ENCODE measurements around the gene CLDN6. TPM values are rescaled to one million over a fixed set of nuclear protein-coding genes. Genes with fewer than 3 reads are reported as not detected.
"Not testable (repeated sequence)": the region's sequence is repeated elsewhere in the genome, so short reads cannot be mapped to it uniquely, and the experiment has no call there.

CLDN6 gene
- total and polyA plus RNA-seq, 2 donors, result 0.28 to 0.48 TPM

DNA sequence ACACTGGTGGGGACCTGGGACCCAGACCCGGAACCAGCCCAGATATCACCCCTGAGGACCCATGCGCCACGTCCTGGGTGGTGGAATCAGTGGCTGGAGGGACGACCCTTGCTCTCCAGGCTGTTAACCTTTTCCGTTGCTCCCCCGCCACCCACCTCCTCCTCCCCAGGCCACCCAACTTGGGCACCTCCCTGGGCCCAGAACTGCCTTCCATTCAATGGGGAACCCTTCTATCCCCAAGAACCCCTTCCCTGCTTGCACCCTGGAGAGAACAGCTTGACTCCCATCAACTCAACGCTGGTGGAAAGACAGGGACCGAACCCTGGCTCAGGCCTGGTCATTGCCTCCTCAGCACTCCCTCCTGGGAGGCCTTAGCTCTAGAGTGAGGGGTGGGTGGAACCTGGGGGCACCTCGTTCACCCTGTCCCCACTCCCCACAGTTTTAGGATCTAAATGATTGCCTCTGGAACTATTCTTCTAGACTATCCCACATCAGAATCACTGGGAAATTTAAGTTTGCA is 41.8 kb upstream of the CLDN6 start:
- Histone ChIP-seq H3K27ac (ENCODE audit: low read depth in 1 of 2, low read length in 1 of 2) (peak overlapping the region; percentile 68 to 83), H3K36me3 (ENCODE audit: control insufficient read depth in 2 of 2, insufficient read depth in 2 of 2, low read length in 1 of 2) (peaks cover 0 to 14% of the 10 kb centered on the region in 2 donors), H3K27me3 (ENCODE audit: control insufficient read depth in 2 of 2, insufficient read depth in 1 of 2, low read length in 1 of 2) (peaks cover 0 to 5% of the 10 kb centered on the region in 2 donors), H3K4me1 (ENCODE audit: control insufficient read depth in 2 of 2, insufficient read depth in 2 of 2, low read length in 2 of 2) (peaks cover 24 to 49% of the 10 kb centered on the region in 2 donors), H3K4me3 (ENCODE audit: low read length in 2 of 2) (peak overlapping the region; percentile 82 to 89), H3K9me3 (ENCODE audit: control insufficient read depth in 2 of 2, insufficient read depth in 1 of 2, low read length in 1 of 2) (no peaks in the 10 kb centered on the region)
- WGBS, result 77% methylated on average over 9 of the region's 9 CpGs
- DNase-seq (ENCODE audit: low read depth in 6 of 9, low spot score in 9 of 9), result no peak

DNA sequence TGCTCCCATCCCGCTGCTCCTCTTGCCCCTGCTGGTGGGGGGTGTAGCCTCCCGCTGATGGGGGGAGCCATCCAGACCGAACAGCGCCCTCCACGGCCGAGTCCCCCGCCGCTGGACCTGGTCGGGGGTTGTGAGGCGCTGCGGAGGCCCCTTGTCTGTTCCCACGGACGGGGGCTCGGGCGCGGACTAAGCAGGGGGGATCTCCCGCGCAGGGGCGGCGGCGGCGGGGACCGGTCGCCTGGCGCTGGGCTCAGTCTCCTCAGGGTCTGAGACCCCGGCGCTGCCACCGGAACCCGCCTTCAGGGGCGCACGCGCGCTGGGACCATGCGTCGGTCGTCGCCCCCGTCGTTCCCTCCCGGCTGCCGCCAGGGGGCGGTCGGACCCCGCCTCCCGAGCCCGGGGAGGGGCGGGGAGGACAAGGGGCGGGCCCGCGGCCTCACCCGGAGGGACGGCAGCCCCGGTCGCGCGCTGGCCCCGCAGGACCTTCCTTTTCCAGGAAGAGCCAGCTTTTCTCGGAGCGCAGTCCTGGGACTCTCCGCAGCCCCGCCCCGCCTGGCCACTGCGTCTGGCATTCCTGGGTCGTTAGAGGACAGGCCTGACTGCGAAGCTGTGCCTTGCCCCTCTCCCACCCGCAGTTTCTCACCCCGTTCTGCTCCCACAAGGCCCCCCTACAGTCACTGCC is 41.2 kb upstream of the CLDN6 start:
- H3K36me3 ChIP-seq (ENCODE audit: control insufficient read depth in 2 of 2, insufficient read depth in 2 of 2, low read length in 1 of 2), result peaks cover 1 to 16% of the 10 kb centered on the region in 2 donors
- H3K4me1 ChIP-seq (ENCODE audit: control insufficient read depth in 2 of 2, insufficient read depth in 2 of 2, low read length in 2 of 2), result peaks cover 22 to 45% of the 10 kb centered on the region in 2 donors
- WGBS, result under 1% methylated on average over 67 of the region's 67 CpGs
- H3K27me3 ChIP-seq (ENCODE audit: control insufficient read depth in 2 of 2, insufficient read depth in 1 of 2, low read length in 1 of 2), result peaks cover 0 to 5% of the 10 kb centered on the region in 2 donors
- peak in 8 of 9 donors; percentile 68 to 93 (median 84) for DNase-seq (ENCODE audit: low read depth in 6 of 9, low spot score in 9 of 9)
- peak overlapping the region; percentile 82 to 89 for H3K4me3 ChIP-seq (ENCODE audit: low read length in 2 of 2)
- peak overlapping the region; percentile 68 to 83 for H3K27ac ChIP-seq (ENCODE audit: low read depth in 1 of 2, low read length in 1 of 2)
- no peaks in the 10 kb centered on the region for H3K9me3 ChIP-seq (ENCODE audit: control insufficient read depth in 2 of 2, insufficient read depth in 1 of 2, low read length in 1 of 2)

- peak in 5 of 9 donors; percentile 54 to 83 (median 64) for DNase-seq (ENCODE audit: low read depth in 6 of 9, low spot score in 9 of 9)
- H3K4me3 ChIP-seq (ENCODE audit: low read length in 2 of 2), result peak overlapping the region; percentile 82 to 89
- H3K4me1 ChIP-seq (ENCODE audit: control insufficient read depth in 2 of 2, insufficient read depth in 2 of 2, low read length in 2 of 2), result peaks cover 22 to 45% of the 10 kb centered on the region in 2 donors
- 13% methylated on average over 77 of the region's 77 CpGs for WGBS
- peak overlapping the region; percentile 32 to 83 for H3K27ac ChIP-seq (ENCODE audit: low read depth in 1 of 2, low read length in 1 of 2)
- H3K36me3 ChIP-seq (ENCODE audit: control insufficient read depth in 2 of 2, insufficient read depth in 2 of 2, low read length in 1 of 2), result peaks cover 8 to 20% of the 10 kb centered on the region in 2 donors
- no peaks in the 10 kb centered on the region for H3K9me3 ChIP-seq (ENCODE audit: control insufficient read depth in 2 of 2, insufficient read depth in 1 of 2, low read length in 1 of 2)
- peaks cover 0 to 5% of the 10 kb centered on the region in 2 donors for H3K27me3 ChIP-seq (ENCODE audit: control insufficient read depth in 2 of 2, insufficient read depth in 1 of 2, low read length in 1 of 2)
These were observed 40.4 kb upstream of the CLDN6 start for GRCh38 chr16:3058139-3059030.

DNA sequence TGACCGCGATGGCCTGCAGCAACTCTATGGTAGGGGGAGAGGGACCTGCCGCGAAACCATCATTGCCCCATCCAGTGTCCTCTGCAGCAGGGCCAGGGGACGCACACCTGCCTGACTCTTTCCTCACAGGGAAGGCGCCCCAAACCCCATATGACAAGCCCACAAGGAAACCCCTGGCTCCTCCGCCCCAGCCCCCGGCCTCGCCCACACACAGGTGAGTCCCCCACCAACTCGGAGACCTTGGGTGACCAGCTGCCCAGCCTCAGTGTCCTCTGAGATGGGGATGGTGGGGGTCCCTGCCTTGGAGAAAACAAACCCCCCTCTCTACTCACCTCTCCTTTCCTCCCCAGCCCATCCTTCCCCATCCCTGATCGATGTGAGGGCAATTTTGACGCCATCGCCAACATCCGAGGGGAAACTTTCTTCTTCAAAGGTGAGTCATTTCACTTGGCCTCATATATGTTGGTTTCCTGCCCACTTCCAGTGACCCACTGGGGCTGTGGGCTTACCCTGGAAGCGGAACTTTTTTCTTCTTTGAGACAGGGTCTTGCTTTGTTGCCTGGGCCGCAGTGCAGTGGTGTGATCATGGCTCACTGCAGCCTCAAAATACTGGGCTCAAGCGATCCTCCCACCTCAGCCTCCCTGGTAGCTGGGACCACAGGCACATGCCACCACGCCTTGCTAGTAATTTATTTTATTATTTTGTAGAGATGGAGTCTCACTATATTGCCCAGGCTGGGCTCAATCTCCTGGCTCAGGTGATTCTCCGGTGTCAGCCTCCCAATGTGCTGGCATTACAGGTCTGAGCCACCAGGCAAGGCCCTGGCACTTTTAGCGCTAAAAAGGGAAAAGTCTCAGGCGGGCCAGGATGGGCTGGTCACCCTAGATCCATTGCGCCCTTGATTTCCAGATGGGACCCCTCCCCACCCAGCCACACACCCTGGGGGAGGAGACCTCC is 39.5 kb upstream of the CLDN6 start:
- peaks cover 0 to 5% of the 10 kb centered on the region in 2 donors for H3K27me3 ChIP-seq (ENCODE audit: control insufficient read depth in 2 of 2, insufficient read depth in 1 of 2, low read length in 1 of 2)
- no peak for DNase-seq (ENCODE audit: low read depth in 6 of 9, low spot score in 9 of 9)
- H3K36me3 ChIP-seq (ENCODE audit: control insufficient read depth in 2 of 2, insufficient read depth in 2 of 2, low read length in 1 of 2), result peaks cover 8 to 20% of the 10 kb centered on the region in 2 donors
- no peaks in the 10 kb centered on the region for H3K9me3 ChIP-seq (ENCODE audit: control insufficient read depth in 2 of 2, insufficient read depth in 1 of 2, low read length in 1 of 2)
- WGBS, result 95% methylated on average over 22 of the region's 22 CpGs
- H3K27ac ChIP-seq (ENCODE audit: low read depth in 1 of 2, low read length in 1 of 2), result no peak overlapping the region
- H3K4me1 ChIP-seq (ENCODE audit: control insufficient read depth in 2 of 2, insufficient read depth in 2 of 2, low read length in 2 of 2), result peaks cover 22 to 49% of the 10 kb centered on the region in 2 donors
- H3K4me3 ChIP-seq (ENCODE audit: low read length in 2 of 2), result peak overlapping the region; percentile 82 to 89

GRCh38 chr16:3056336-3057180 is 38.6 kb upstream of the CLDN6 start:
- Histone ChIP-seq H3K36me3 (ENCODE audit: control insufficient read depth in 2 of 2, insufficient read depth in 2 of 2, low read length in 1 of 2) (peaks cover 8 to 20% of the 10 kb centered on the region in 2 donors), H3K27me3 (ENCODE audit: control insufficient read depth in 2 of 2, insufficient read depth in 1 of 2, low read length in 1 of 2) (peaks cover 0 to 5% of the 10 kb centered on the region in 2 donors), H3K4me1 (ENCODE audit: control insufficient read depth in 2 of 2, insufficient read depth in 2 of 2, low read length in 2 of 2) (peaks cover 22 to 44% of the 10 kb centered on the region in 2 donors), H3K27ac (ENCODE audit: low read depth in 1 of 2, low read length in 1 of 2) (no peak overlapping the region), H3K9me3 (ENCODE audit: control insufficient read depth in 2 of 2, insufficient read depth in 1 of 2, low read length in 1 of 2) (no peaks in the 10 kb centered on the region), H3K4me3 (ENCODE audit: low read length in 2 of 2) (no peak overlapping the region)
- no peak for DNase-seq (ENCODE audit: low read depth in 6 of 9, low spot score in 9 of 9)
- 97% methylated on average over 19 of the region's 19 CpGs for WGBS

DNA sequence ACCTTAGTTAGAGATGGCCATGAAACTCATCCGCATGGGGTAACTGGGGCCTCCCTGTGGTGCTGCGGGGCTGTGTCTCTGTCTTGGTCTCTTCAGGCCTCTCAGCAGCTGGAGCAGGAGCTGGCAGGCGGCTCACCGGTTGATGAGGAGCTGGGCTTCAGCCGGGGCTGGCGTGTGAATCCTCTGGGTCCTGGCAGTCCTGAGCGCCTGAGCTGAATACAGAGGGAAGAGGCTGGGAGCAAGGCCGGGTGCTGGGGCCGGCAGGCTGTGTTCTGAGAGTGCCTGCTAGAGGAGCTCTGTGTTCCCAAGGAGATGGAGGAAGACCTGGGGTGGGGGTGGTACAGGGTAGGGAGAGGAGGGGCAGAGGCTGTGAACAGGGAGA is 37.7 kb upstream of the CLDN6 start:
- H3K4me3 ChIP-seq (ENCODE audit: low read length in 2 of 2); H3K9me3 ChIP-seq (ENCODE audit: control insufficient read depth in 2 of 2, insufficient read depth in 1 of 2, low read length in 1 of 2); H3K27ac ChIP-seq (ENCODE audit: low read depth in 1 of 2, low read length in 1 of 2); DNase-seq (ENCODE audit: low read depth in 6 of 9, low spot score in 9 of 9): not testable (repeated sequence)
- H3K4me1 ChIP-seq (ENCODE audit: control insufficient read depth in 2 of 2, insufficient read depth in 2 of 2, low read length in 2 of 2), result peaks cover 22 to 40% of the 10 kb centered on the region in 2 donors
- 90% methylated on average over 9 of the region's 9 CpGs for WGBS
- peaks cover 0 to 13% of the 10 kb centered on the region in 2 donors for H3K27me3 ChIP-seq (ENCODE audit: control insufficient read depth in 2 of 2, insufficient read depth in 1 of 2, low read length in 1 of 2)
- peaks cover 8 to 20% of the 10 kb centered on the region in 2 donors for H3K36me3 ChIP-seq (ENCODE audit: control insufficient read depth in 2 of 2, insufficient read depth in 2 of 2, low read length in 1 of 2)

DNA sequence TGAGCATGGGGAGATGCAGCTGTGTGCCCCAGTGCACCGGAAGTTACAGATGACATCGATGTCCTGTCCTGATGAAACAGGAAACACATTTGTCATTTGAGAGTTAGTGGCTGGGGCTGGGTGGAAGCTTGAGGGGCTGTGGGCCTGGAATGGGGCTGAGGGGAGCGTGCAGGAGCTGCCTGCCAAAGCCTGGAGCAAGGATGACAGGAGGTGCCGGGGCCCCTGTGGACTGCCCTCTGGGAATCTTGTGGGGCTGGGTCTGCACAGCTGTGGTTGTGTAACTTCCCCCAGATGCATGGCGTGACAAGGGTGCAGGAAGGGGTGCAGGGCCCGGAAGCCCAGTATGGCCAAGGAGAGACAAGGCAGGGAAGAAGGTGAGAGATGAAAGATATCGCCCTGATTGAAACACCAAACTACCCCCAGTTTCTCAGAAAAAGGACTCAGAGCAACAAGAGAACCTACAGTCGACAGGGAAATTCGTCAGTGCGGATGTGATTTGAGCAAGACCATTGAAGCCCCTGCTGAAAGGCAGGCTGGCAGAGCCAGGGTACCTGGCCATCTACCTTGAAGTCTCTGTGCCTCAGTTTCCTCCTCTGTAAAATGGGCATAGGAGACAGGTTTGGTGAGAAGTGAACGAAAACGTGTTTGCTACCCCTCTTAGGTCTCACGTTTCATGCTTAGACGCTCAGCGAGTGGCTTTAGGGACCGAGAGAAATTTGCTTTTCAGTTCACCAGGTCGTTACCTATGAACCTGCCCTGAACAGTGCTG is 37.2 kb upstream of the CLDN6 start:
- H3K27me3 ChIP-seq (ENCODE audit: control insufficient read depth in 2 of 2, insufficient read depth in 1 of 2, low read length in 1 of 2), result peaks cover 0 to 18% of the 10 kb centered on the region in 2 donors
- H3K4me3 ChIP-seq (ENCODE audit: low read length in 2 of 2), result no peak overlapping the region
- peaks cover 8 to 20% of the 10 kb centered on the region in 2 donors for H3K36me3 ChIP-seq (ENCODE audit: control insufficient read depth in 2 of 2, insufficient read depth in 2 of 2, low read length in 1 of 2)
- H3K9me3 ChIP-seq (ENCODE audit: control insufficient read depth in 2 of 2, insufficient read depth in 1 of 2, low read length in 1 of 2), result no peaks in the 10 kb centered on the region
- 62% methylated on average over 17 of the region's 17 CpGs for WGBS
- no peak overlapping the region for H3K27ac ChIP-seq (ENCODE audit: low read depth in 1 of 2, low read length in 1 of 2)
- no peak for DNase-seq (ENCODE audit: low read depth in 6 of 9, low spot score in 9 of 9)
- H3K4me1 ChIP-seq (ENCODE audit: control insufficient read depth in 2 of 2, insufficient read depth in 2 of 2, low read length in 2 of 2), result peaks cover 16 to 35% of the 10 kb centered on the region in 2 donors
